Measurements from ENCODE around the gene SOD3. TPM values are rescaled to one million over a fixed set of nuclear protein-coding genes. Genes with fewer than 3 reads are reported as not detected.

Gene SOD3
- total RNA-seq, 1 donor from 2014 or later = 198 TPM

DNA sequence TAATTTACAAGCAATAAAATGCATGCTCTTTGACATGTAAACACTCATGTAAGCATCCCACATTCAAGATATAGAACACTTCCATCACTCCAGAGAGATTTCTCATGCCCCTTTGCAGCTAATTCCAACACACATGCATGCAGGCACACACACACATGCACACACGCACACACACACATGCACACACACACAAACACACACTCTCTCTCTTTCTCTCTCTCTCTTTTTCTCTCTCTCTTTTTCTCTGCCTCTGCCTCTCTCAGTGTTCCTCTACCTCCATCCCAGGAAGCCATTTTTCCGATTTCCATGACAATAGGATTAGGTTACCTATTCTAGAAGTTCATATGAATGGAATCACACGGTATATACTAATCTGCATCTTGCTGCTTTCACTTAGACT lies 11.9 kb upstream of the SOD3 start:
- Histone ChIP-seq H3K27me3 (no peaks in the 10 kb centered on the region), H3K27ac (no peak overlapping the region), H3K4me1 (no peaks in the 10 kb centered on the region), H3K36me3 (no peaks in the 10 kb centered on the region), H3K9me3 (no peaks in the 10 kb centered on the region), H3K4me3 (no peak overlapping the region)
- ATAC-seq (no peak), DNase-seq (no peak)
- intact Hi-C loops (cut with DNase I) = no loop called here
- TF ChIP-seq, protein P1, sequence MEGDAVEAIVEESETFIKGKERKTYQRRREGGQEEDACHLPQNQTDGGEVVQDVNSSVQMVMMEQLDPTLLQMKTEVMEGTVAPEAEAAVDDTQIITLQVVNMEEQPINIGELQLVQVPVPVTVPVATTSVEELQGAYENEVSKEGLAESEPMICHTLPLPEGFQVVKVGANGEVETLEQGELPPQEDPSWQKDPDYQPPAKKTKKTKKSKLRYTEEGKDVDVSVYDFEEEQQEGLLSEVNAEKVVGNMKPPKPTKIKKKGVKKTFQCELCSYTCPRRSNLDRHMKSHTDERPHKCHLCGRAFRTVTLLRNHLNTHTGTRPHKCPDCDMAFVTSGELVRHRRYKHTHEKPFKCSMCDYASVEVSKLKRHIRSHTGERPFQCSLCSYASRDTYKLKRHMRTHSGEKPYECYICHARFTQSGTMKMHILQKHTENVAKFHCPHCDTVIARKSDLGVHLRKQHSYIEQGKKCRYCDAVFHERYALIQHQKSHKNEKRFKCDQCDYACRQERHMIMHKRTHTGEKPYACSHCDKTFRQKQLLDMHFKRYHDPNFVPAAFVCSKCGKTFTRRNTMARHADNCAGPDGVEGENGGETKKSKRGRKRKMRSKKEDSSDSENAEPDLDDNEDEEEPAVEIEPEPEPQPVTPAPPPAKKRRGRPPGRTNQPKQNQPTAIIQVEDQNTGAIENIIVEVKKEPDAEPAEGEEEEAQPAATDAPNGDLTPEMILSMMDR (IDR thresholded peaks at IDR 0.05) = no peak

DNA sequence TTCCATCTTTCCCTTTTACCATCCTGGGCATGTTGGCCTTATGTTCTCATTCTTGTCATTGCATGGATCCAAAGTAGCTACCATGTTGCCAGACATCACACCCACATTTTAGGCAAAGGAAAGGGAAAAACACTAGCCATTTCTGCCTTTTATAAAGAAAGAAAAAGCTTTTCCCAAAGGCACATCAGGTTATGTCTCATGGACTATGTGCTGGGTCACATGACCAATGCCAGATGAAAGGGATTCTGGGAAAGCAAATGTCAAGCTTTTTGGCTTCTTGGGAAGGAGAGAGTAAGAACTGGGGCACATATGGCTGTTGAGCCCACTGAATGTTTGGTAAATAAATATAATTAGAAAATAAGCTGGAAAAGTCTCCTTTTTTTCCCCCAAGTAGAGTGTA lies 4.3 kb upstream of the SOD3 start:
- no peaks in the 10 kb centered on the region for H3K27me3 ChIP-seq
- peaks cover 17% of the 10 kb centered on the region for H3K4me1 ChIP-seq
- ATAC-seq = no peak
- DNase-seq = no peak
- H3K27ac ChIP-seq = no peak overlapping the region
- intact Hi-C loops (cut with DNase I) = no loop called here
- H3K4me3 ChIP-seq = no peak overlapping the region
- no peaks in the 10 kb centered on the region for H3K36me3 ChIP-seq
- TF ChIP-seq, protein P1 (IDR thresholded peaks at IDR 0.05) = no peak
- no peaks in the 10 kb centered on the region for H3K9me3 ChIP-seq

DNA sequence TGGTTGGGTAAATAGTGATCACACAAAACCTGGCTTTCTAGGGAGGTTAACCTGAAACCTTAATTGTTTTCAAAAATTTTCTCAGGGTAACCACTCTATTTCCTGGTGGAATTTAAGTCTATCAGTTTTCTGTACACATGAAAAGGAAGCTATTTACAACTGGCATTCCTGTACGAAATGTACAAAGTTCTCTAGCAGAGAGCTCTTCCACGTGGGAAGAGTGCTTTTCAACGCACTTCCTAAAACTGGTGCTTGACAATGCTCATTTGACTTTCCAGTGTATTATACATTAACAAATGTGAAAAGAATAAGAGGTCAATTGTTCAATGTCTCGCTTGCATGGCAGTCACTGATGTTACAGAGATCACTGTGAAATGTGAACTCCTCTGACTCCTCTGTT lies 2.8 kb upstream of the SOD3 start:
- DNase-seq (no peak), ATAC-seq (no peak)
- peaks cover 25% of the 10 kb centered on the region for H3K4me1 ChIP-seq
- no peak overlapping the region for H3K4me3 ChIP-seq
- no peaks in the 10 kb centered on the region for H3K27me3 ChIP-seq
- intact Hi-C loops (cut with DNase I) = no loop called here
- H3K9me3 ChIP-seq = no peaks in the 10 kb centered on the region
- H3K27ac ChIP-seq = no peak overlapping the region
- TF ChIP-seq, protein P1 (IDR thresholded peaks at IDR 0.05) = no peak
- H3K36me3 ChIP-seq = no peaks in the 10 kb centered on the region

DNA sequence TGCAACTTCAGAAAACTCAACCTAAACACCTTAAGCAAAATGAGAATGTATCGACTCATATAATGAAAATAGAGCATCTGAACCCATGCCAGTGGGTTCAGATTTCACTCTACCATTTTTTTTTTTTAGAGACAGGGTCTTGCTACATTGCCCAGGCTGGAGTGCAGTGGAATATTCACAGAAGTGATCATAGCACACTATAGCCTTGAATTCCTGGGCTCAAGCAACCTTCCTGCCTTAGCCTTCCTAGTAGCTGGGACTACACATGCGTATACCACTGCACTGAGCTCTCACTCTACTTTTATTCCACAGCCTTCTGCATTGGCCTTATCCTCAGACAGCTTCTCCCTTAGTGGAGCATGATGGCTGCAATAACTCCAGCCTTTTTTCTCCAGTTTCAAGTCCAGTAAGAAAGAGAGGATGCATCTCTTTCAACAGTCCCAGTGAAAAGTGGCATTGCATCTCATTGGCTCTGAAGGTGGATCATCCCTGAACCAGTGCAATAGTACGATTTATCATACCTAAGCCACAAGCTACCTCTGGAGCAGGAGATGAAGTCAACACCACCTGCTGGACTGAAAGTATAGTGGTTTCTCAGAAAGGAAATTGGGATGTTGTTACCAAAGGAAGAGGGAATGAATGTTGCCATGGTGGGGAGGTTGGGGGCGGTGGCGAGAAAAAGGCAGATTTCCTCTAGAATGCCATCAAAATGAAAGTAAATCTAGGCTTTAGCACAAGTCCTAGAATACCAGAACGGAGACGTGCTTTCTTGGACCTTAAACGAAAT lies 2.0 kb upstream of the SOD3 start:
- H3K27me3 ChIP-seq = no peaks in the 10 kb centered on the region
- TF ChIP-seq, protein P1 (IDR thresholded peaks at IDR 0.05) = peak; percentile 17
- no peak overlapping the region for H3K4me3 ChIP-seq
- intact Hi-C loops (cut with DNase I) = no loop called here
- H3K36me3 ChIP-seq = no peaks in the 10 kb centered on the region
- H3K9me3 ChIP-seq = no peaks in the 10 kb centered on the region
- no peak for ATAC-seq
- no peak for DNase-seq
- H3K27ac ChIP-seq = peak overlapping the region; percentile 67
- H3K4me1 ChIP-seq = peaks cover 25% of the 10 kb centered on the region

DNA sequence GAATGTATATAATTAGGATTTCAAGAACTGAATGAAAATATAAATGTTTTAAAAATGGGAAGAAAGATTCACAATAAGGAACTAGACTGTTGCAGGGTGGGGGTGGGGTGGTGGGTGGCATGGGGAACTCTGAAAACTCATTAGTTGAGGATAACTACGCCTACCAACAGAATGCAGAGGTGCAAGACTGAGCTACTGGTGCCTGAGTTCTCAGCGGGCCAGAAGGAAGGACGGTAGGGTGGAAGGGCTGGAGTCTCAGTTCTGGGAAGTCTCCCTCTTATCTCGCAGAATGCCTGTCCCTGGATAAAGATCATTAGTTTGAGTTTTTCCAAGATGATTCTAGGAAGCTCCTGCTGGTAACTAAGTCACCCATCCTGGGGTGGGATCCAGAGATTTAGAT lies 1.3 kb upstream of the SOD3 start:
- Histone ChIP-seq H3K27me3 (peaks cover 5% of the 10 kb centered on the region), H3K4me3 (no peak overlapping the region), H3K4me1 (peaks cover 25% of the 10 kb centered on the region), H3K27ac (peak overlapping the region; percentile 67), H3K36me3 (no peaks in the 10 kb centered on the region), H3K9me3 (no peaks in the 10 kb centered on the region)
- intact Hi-C loops (cut with DNase I) = no loop called here
- ATAC-seq (no peak), DNase-seq (no peak)
- TF ChIP-seq, protein P1 (IDR thresholded peaks at IDR 0.05) = no peak

Measured in upper lobe of right lung (tissue), 1 donor.